NCI-H2029 treated with DMSO at 0.1 percent for 48 hours (cell line): ENCODE data around the gene IFI30.
"Not testable (repeated sequence)": the region's sequence is repeated elsewhere in the genome, so short reads cannot be mapped to it uniquely, and the experiment has no call there.

ENCODE experiments used
- DNase-seq: peaks from one replicate; lab custom pipeline; 2025; lab: John Stamatoyannopoulos, UW

Gene IFI30

DNA sequence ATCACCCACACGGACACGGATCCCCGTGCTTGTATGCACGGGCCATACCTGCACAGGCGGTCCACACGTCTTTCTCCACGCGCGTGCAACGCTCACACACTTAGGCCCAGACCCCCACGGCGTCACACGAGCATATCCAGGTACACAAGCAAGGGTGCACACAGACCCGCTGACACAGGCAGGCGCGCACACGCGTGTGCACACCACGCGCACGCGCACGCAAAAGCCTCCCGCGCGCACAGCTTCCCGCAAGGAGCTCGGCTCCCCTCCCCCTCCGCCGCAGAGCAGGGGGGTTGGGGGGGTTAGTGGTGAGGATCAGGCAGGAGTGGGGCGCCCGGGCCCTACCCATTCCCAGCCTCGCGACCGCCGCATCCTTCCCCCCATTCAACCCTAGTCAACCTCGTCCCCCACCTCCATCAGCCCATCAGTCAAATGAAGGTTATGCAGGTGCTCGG lies 29.8 kb downstream of the IFI30 start:
- no peak for DNase-seq

DNA sequence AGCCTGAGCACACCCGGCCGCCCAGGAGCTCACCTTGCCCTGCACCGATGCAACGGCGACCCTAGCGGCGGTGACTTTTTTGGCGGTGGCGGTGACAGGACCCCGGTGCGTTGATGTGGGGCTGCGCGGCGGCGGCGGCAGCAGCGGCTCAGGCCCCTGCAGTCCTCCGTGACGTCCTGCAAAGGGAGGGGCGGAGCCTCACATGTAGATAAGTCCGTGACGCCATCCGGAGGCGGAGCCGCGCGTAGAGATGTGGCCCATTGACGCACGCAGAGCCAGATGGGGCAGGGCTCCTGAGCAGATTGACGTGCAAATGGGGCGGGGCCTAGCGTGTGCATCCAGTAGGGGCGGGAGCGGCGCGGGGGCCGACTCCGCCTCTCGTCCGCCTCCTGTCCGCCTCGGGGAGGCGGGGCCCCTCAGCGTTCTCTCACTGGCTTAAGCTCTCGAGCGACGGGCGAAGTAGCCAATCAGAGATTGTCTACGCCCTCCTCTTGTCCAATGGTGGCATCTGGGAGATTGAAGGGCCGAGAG lies 30.3 kb downstream of the IFI30 start, which contains the start of gene RAB3A:
Gene RAB3A, minus strand, starts transcription at position 180 of the 531 bp plus-strand sequence. CDS start 1,302 bp downstream, outside the sequence.
- DNase-seq, result peak; percentile 97

DNA sequence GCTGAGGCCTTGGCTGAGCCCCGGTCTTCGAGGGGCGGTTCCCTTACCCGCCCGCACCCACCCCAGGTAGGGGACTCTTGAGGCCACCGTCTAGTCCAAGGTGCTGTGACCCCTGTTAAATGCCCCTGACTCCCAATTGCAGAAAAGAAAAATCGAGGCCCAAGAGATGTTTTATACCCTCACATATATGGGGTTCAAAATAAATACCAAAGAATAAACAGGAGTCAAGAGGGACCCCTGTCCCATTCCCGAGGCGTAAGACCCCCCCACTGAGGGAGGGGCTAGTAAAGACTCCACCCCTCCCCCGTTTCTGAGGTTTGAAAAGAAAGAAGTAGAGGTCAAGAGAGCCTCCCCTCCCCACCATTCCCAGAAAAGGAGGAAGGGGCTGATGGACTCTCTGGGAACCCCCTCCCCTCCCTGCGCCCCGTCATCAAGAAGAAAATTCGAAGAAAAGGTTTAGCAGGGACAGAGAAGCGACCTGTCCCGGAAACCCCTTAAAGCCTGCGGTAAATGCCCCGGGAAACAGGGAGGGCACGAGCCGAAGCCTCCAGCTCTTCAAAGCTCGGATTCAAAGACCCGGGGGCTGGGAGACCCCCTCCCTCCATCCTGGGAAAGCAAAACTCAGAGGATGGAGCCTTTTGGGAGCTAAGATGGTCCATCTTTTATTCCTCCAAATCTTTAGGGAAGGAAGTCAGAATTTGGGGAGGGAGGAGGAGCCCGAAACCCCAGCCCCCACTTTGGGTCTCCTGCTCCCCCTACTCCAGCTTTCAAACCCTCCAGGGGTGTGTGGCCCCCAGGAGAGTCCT lies 31.0 kb downstream of the IFI30 start:
- DNase-seq, result peak; percentile 91

DNA sequence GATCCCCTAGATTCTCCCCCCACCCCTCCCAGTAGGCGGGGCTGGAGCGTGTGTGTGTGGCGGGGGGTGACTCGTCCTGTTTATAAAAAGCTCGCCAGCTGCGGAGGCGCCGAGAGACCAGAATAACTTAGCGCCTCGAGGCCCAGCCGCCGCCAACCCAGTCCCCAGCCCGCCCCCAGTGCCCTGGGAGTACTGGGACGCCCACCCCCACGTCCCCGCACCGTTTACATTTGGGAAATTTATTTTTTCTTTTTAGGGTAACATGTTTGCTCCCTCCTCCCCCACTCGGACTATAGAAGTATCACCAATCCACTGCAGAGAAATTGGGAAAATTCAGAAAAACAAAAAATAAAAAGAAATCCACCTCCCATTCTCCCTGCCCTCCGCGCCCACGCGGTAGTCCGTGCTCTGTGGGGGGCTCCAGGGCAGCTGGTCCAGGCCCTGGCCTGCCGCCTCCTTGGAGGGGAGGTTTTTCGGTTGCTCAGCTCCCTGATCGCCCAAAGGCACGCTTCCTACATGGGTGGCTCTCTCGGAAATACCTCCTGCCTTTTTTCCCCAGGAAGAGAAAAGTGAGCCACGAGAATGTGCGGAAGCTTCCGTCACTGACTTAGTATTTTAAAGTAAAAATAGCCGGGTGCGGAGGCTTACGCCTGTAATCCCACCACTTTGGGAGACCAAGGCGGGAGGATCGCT lies 31.7 kb downstream of the IFI30 start:
- DNase-seq, result no peak

DNA sequence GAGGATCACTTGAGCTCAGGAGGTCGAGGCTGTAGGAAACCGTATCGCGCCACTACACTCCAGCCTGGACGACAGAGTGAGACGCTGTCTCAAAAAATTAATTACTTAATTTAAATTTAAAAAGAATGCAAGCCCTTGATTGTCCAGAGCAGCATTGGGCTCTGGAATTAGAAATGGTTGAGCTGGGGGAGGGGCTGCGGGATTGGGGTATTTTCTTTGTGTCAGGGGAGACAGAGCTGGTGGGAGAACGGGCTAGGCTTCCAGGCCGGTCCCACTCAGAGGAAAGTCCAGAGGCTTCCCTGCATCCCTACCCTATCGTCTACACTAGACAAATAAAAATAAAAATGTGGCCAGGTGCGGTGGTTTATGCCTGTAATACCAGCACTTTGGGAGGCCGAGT lies 32.4 kb downstream of the IFI30 start:
- DNase-seq, result no peak

GRCh38 chr19:18208098-18208951 lies 34.7 kb downstream of the IFI30 start:
- no peak for DNase-seq

DNA sequence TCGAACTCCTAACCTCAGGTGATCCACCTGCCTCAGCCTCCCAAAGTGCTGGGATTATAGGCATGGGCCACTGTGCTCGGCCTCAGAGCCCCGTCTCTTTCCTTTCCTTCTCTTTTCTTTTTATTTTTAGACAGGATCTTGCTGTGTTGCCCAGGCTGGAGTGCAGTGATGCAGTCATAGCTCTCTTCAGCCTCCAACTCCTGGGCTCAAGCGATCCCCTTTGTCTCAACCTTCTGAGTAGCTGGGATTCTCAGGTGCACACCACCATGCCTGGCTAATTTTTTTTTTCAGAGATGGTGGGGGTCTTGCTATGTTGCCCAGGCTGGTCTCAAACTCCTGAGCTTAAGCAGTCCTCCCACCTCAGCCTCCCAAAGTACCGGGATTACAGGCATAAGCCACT lies 36.3 kb downstream of the IFI30 start:
- DNase-seq, result not testable (repeated sequence)

GRCh38 chr19:18211683-18212082 lies 38.1 kb downstream of the IFI30 start:
- DNase-seq, result no peak

DNA sequence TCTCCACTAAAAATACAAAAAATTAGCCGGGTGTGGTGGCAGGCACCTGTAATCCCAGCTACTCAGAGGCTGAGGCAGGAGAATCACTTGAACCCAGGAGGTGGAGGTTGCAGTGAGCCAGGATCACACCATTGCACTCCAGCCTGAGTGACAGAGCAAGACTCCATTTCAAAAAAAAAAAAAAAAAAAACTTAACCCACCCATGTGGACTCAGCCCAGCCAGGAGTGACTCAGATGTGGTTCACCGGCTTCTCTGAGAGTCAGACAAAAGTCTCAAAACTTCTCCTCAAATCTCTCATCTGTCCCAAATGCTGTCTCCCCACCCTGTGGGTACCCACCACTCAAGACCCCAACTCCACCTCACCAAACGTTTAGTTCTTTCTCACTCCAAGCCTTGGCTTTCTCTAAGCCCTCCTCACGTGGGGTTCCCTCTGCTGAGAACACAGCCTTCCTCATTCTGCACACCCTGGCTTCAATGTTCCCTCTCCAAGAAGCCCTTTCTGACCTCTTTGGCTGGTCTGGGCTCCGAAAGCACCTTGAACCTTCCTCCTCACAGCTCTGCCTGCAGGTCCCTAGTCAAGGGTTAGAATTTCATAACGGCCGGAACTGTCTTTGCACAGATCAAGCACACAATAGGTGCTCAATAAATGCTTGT lies 41.3 kb downstream of the IFI30 start:
- no peak for DNase-seq

DNA sequence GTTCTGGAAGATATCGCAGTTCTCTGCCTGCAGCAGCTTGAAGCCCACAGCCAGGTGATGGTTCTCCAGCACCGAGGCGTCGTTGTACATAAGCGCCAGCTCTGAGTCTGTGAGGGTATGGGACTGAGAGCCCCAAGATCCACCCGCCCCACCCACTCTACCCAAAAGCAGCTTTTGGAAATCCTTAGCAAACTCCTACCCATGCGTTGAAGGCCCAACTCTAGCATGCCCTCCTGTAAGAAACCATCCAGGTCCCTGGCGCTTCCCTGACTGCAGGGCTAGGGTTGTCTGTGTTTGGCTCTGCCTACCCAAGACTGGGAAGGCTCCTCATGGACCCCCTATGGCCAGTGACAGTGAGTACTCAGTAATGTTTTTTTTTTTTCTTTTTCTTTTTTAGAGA lies 43.2 kb downstream of the IFI30 start:
- DNase-seq, result no peak

DNA sequence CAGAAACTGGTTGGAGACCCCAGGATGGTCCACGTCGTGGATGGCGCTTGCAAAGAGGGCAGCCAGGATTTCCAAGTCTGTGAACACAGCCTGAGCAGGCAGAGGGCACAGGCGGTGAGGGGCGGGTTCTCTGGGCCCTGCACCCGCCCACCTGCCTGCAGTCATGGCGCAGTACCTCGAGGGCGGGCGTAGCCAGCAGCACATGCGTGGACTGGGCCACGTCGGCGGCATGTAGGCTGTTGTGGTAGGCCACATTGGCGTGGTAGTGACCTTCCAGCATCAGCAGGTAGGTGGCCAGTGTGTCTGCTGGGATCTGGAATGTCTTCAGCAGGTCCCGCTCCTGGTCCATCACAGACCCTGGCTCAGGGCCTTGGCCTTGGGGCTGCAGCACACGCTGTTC lies 44.5 kb downstream of the IFI30 start:
- DNase-seq, result no peak

DNA sequence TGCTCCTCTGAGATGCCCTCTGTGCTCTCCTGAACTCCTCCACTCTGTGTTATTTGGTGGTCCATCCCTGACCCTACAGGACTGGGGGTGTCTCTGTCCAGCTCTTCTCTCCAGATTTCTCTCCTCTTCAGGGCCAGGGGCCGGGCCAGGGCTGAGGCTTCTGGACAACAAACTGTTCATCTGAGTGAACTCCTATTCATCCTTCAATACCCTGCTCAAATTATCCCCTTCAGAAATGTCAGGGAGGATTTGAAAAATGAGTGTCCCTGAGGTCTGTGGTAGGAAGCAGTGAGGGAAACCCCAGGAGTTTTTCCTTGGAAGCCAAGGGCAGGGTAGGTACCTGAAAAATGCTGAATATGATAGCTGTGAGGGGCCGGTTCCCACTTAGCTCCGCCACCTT lies 45.0 kb downstream of the IFI30 start:
- no peak for DNase-seq

DNA sequence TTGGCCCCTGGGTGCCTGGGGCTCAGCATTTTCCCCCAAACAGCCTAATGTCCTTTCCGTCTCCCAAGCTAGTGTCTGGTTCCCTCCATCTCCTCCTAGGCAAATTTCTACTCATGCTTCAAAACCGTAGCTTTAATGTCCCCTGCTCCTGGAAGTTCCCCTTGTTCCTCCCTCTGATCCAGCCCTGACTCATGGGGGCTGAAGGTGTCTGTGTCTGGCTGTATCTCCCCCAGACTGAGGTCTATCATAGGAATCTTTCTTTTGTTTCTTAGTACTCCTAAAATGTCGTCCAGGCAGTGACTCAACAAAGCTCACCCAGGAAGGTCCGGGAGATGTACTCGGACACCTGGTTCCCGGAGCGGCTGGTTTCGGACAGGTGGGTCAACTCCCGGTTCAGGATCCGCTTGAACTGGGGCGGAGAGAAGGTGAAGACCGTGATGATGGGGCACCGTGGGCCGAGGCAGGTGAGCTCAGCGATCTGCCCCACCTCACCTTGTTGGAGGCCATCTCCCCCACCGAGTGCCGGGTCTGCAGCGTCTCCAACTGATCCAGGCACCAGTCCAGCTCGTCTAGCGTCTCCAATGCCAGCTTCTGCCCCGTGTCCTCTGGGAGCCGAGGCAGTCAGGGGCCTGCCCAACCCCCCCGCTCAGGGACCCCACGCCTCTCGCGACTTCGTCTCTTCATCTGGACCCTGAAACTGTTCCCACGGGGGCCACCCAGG lies 46.5 kb downstream of the IFI30 start:
- DNase-seq, result no peak

DNA sequence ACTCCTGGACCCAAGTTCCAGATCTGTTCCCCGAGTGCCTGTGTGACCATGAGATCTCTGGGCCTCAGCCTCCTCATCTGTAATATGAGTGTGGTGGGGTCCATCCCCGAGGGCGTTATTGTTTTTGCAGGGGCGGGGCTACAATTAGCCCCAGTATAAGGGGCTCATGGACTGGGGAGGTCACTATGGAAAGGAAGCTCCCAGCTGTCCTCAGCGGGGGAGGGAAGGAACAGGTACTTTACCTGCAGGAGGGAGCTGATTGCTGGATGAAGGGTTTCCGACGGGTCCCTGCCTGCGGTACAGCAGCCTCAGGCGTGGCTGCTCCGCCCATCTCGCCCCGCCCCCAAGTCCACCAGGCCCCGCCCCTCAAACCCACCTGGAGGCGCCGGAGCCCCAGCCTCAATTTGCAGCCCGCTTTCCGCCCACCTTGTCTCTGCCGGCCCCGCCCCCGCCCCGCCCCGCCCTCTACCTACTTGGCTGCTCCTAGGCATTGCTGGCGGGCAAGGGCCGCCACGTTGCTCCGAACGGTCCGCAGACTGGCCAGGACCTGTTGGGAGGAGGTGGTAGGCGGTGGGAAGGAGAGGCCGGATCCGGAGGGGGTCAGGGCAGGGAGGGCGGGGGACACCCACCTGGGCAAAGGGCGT lies 47.1 kb downstream of the IFI30 start:
- no peak for DNase-seq

DNA sequence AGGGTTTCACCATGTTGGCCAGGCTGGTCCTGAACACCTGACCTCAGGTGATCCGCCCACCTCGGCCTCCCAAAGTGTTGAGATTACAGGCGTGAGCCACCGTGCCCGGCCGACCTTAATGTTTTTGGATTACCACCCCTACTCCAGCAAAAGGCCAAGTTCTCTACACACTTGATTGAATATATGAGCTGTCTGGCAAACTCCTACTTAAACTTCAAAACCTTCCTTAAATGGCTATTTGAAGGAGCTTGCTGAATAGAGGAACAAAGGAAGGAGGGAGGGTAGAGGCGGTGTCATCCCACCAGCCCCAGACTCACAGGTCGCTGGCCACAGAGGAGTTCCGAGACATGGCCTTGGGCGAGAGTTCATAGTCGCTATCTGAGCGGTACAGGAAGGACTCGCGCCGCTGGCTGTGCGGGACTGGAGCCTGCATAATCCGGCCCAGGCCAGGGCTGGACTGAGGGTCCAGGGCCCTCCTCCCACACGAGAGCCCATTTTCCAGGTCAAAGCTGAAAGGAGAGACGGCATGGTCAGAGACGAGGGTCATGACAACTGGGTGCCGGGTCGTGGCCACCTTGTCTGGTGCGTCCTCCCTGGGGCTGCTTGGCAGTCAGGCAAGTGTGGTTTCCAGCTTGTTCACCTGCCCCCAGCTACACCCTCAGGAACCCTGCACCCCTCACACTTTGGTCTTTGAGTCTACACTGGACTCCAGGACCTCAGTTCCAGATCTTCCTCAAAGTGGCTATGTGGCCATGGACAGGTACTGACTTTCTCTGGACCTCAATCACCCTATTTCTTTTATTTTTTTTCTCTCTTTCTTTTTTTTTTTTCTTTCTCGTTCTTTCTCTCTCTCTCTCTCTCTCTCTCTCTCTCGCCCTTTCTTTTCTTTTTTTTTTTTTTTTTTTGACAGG lies 48.5 kb downstream of the IFI30 start:
- no peak for DNase-seq

GRCh38 chr19:18223860-18224524 lies 50.4 kb downstream of the IFI30 start:
- peak; percentile 53 for DNase-seq

GRCh38 chr19:18224525-18225354 lies 51.1 kb downstream of the IFI30 start:
- DNase-seq, result peak; percentile 85

- no peak for DNase-seq
Measured at GRCh38 chr19:18225355-18225701, 51.7 kb downstream of the IFI30 start.
